Measurements from ENCODE around the gene CKS1B.

Gene CKS1B

DNA sequence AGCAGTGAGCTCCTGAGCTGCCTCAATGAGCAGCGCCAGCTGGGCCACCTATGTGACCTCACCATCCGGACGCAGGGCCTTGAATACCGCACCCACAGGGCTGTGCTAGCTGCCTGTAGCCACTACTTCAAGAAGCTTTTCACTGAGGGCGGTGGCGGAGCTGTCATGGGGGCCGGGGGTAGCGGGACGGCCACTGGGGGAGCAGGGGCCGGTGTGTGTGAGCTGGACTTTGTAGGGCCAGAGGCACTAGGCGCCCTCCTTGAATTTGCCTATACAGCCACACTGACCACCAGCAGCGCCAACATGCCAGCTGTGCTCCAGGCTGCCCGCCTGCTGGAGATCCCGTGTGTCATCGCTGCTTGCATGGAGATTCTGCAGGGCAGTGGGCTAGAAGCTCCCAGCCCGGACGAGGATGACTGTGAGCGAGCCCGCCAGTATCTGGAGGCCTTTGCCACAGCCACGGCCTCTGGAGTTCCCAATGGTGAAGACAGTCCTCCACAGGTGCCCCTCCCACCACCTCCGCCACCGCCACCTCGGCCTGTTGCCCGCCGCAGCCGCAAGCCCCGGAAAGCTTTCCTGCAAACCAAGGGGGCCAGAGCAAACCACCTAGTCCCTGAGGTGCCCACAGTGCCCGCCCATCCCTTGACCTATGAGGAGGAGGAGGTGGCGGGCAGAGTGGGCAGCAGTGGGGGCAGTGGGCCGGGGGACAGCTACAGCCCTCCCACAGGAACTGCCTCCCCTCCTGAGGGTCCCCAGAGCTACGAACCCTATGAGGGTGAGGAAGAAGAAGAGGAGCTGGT, 40.4 kb downstream of the CKS1B start:
- DNase-seq (ENCODE audit: low read depth in 2 of 2): no peak

DNA sequence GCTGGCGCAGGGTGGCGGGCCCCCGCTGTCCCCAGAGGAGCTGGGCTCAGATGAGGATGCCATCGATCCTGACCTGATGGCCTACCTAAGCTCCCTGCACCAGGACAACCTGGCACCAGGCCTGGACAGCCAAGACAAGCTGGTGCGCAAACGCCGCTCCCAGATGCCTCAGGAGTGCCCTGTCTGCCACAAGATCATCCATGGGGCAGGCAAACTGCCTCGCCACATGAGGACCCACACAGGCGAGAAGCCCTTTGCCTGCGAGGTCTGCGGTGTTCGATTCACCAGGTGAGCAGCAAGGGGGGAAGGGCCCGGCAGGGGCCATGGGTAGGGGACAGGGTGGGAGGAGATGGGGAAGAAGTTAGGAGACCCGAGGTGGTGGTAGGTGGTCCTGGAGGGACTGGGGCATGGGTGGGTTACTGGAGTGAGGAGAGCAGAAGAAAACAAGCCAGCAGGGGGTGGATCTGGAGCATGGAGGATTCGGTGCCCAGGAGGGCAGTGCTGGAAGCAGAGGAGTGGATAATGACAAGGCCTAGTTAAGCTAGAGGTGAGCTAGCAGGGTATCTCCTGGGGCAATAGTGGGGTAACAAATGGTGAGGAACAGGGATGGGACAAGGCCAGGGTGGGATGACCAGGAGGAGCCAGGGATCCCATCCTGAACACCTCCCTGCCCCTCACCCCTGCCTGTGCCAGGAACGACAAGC, 41.2 kb downstream of the CKS1B start:
- no peak for DNase-seq (ENCODE audit: low read depth in 2 of 2)

DNA sequence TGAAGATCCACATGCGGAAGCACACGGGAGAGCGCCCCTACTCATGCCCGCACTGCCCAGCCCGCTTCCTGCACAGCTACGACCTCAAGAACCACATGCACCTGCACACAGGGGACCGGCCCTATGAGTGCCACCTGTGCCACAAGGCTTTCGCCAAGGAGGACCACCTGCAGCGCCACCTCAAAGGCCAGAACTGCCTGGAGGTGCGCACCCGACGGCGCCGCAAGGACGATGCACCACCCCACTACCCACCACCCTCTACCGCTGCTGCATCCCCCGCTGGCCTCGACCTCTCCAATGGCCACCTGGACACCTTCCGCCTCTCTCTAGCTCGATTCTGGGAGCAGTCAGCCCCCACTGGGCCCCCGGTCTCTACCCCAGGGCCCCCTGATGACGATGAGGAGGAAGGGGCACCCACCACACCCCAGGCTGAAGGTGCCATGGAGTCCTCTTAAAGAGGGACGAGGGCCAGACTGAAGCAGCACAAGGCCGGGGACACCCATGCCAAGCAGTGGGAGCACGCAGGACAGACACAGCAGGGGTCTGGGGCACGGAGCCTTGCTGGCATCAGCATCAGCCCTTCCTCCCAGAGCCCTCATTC, 41.9 kb downstream of the CKS1B start:
- no peak for DNase-seq (ENCODE audit: low read depth in 2 of 2)

DNA sequence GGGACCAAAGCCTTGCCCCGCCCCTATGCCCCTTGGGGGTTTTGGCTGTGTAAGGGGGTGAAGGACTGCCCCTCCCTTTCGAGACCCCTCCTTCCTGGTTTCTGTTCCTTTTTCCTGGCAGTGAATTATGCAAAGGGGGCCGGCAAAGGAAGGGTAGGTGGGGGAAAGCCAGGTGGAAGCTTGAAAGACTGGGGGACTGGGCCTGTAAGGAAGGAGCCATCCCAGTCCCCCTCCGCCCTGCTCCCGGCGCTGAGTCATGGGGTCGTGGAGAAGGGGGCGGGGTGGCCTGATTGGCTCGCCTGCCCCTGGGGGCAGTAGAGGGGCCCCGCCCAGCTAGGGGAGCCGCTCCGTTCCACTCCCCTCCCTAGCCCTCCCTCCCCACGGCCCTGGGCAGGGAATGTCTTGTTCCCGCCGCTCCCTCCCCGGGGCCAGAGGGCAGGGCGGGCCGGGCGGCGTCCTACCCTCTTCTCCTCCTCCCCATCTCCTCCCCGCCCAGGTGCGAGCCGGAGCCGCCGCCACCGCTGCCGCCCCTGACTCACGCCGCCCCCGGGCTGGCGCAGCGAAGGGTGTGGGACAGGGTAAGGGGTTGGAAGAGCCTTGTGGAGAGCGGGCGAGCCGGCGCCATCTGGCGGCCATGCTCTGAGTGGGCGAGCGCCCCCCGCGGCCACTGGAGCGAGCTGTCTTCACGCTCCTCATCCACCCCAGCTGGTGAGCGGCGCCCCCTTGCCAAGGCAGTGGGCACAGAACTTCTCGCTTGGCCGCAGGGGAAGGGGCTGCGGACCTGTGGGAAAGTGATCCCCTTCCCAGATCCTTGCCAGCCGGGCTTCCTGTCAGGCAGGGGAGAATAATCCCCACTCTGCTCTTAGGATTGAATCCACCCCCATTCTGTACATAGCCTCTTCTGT, 42.8 kb downstream of the CKS1B start:
- peak; percentile 81 to 83 for DNase-seq (ENCODE audit: low read depth in 2 of 2)

DNA sequence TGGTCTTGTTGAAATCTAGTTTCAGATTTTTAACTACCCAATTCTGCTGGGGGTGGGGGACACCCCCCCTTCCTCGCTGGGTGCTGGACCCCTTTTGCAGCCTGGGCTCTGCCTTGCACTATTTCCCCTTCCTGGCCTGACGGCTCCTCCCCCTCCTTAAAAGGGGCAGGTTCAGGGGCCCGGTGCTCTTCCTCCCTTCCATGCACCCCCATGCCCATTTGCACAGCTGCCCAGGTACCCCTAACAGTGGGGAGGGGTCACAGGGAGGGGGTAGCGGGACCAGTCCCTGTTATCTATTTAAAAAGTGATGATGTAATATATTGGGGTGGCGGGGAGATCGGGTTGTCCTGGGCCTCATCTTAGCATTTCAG, 43.5 kb downstream of the CKS1B start:
- DNase-seq (ENCODE audit: low read depth in 2 of 2): no peak

DNA sequence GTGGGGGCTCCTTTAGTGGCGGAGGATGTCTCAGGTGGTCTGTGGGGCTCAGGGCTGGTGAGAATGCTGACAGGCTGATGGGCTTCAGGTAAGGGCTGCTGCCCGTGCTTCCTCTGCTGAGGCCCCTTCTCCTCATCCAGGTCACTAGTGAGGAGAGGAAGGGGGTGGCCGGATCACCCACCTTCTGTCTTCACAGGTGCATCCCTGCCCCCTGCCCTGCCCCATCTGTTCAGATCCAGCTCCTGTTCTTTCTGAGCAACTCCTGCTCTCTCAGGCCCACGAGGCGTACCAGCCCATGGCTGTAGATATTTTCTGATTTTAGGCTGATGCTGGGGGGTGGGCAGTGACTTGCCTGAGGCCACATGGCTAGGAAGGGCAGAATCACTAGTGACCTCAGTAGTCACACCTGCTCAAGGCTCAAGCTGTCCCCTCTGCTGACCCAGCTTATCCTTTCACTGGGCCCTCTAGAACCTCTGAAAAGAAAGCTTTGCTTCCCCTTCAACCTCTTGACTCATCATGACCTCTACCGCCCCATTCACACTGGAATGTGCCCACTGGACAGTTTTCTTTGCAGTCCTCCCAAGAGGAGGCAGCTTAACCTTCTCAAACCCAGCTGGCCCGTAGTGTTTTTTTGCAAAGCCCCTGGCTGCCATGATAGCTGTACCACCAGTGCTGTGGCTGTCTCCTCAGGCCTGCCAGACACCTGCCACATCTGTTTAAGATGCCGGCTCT, 44.3 kb downstream of the CKS1B start:
- DNase-seq (ENCODE audit: low read depth in 2 of 2): no peak

DNA sequence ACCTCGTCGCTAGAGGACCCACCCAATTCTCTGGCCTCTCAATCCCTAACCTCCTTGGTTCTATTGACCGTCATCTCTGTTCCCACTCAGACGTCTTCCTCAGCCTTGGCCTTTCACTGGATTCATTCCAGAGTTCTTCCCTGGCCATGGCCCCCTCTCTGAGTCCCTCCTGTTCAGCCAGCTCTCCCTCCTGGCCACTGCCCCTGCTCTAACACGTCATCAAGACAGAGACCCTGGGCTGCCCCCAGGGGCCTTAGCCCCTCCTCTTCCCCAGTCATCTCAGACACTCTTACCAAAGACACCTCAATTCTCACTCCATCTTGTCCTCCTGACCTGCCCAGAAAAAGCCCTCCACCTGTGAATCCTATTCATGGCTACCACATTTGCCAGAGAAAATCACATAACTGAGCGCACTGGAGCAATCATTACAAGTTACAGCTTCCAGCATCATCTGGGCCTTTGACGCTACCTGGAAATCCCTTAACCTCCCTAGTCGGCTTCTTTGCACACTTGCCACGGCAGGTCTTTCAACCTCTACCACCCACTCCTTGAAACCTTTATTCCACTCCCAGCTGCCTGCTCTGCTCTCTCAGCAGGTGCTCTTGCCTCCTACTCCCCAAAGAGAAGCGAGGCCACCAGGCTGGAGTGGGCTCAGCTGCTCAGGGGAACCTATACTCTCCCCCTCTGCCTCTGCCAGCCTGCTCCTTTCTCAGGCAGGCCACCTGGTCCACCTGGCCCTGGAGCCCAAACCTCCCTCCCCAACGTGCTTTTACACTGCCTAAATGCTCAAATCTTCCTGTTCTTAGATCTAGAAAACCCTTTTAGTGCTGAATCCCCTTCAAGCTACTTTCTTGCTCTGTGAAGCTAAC, 45.1 kb downstream of the CKS1B start:
- no peak for DNase-seq (ENCODE audit: low read depth in 2 of 2)

DNA sequence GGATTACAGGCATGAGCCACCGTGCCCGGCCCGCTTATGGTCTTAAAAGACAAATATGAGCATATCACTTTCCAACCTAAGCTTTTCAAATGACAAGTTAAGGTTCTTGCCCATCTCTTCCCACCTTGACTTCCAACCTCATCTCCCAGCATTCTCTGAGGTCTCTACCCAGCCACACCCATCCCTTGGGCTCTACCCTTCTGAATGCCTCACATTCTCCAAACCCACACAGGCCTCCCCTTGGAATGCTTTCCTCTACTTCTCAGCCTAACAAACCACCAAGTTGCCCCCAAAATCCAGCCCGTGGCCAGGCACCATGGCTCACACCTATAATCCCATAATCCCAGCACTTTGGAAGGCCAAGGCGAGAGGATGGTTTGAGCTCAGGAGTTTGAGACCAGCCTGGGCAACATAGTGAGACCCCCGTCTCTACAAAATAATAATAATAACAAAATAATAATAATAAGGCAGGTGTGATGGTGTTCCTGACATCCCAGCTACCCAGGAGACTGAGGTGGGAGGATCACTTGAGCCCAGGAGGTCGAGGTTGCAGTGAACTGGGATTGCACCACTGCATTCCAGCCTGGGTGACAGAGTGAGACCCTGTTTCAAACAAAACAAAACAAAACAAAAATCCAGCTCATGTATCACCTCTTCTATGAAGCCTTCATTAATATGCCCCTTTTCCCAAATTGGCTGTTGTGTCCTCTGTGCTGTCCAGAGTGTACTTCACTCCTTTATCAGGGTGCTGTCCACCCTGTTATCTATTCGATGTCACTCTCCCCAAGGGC, 47.9 kb downstream of the CKS1B start:
- DNase-seq (ENCODE audit: low read depth in 2 of 2): no peak

DNA sequence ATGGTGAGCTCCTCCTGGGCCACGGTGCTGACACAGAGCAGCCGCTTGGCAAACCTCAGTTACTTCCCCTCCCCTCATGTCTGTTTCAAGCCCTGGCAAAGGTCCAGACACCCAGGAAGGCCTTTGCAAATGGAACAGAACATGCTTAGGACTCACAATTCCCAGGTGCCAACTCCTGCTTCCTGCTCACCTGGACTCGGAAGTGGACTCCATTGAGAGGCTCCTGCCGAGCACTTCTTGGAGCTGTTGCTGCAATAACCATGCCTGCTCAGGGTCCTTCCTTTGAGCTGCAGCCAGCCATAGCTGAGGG, 48.4 kb downstream of the CKS1B start:
- DNase-seq (ENCODE audit: low read depth in 2 of 2): no peak

DNA sequence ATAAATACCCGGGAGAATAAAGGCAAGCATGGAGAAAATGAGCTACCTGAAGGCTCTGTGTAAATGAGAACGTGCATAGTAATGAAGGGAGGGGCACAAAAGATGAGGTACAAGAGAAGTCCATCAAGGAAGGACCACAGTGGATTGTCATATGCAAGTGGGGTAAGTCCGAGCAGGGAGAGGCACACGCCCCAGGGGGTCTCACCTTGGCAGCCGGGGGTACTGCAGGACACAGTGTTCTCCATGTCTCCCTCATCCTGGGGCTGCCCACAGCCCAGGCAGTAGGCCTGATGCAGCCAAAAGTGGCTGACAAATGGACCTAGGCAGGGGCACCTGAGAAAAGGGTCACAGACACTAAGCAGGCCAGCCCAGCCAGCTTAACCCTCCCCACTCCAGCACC, 49.1 kb downstream of the CKS1B start:
- DNase-seq (ENCODE audit: low read depth in 2 of 2): no peak

DNA sequence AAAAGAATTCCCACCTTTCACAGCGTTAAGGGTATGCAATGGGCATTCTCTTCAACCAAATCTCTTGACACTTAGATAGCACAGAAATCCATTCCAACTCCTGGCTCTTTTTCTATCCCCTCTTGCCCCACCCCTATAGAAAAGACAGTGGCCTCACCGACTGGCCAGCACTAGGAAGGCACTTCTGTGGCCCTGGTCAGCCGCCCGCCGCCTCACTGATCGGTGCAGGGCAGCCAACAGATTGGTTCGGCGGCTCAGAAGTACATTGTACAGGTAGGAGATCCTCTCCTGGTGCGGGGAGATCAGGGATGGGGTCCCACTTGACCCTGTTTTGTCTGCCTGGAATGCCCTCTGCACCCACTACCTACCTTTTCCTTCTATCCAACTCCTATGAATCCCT, 49.8 kb downstream of the CKS1B start:
- DNase-seq (ENCODE audit: low read depth in 2 of 2): no peak

DNA sequence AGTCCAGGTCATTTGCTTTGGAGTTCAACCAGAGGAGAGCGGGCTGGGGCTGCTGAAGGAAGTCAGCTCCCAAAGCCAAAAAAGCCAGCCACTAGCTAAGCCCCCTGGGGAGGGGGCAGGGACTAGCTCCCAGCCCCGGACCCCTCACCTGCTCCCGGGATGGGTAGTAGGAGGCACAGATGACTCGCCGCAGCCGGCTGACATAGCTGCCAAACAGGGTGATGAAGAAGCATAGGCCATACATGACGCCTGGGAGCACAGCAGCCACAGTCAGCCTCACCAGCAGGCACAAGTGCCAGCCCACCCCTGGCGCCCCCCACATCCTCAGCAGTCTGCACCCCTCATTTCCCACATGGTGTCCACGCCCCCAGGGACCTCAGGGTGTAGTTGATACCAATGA, 51.7 kb downstream of the CKS1B start:
- DNase-seq (ENCODE audit: low read depth in 2 of 2): no peak

DNA sequence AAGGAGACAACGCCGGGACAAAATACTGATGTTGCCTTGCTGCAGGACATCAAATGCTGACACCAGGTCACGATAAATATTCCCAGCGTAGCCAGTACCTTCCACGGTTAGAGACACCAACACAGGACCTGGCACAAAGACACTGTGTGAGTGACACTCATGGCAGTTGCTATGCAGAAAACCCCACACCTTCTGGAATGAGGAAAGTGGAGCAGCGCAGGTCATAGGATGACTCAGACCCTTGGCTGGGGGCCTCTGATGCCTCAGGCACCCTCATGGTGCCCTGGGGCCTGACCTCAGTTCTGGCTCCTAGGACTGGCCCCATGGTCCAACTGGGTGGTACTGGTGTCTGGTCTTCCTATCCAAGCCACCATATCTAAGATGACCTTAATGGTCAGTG, 52.1 kb downstream of the CKS1B start:
- DNase-seq (ENCODE audit: low read depth in 2 of 2): no peak
